ENCODE results near the gene THRAP3. TPM values are rescaled to one million over a fixed set of nuclear protein-coding genes. Genes with fewer than 3 reads are reported as not detected.

THRAP3 gene
- total and polyA plus RNA-seq, 9 of the 15 experiments (the other 6 are each of a cell fraction or from before 2014, with no cell fraction given) = 66.2 to 135 (median 113) TPM

- ChIA-PET POLR2A (interaction anchor here (0.9 to 4.9 kb wide), 5 partner anchors 11 to 52 kb away, joined by 3 to 48 read pairs (median 3); partner anchors contain the start of gene THRAP3), CTCF (ENCODE audit: low intra/inter-chr PET ratio) (no interaction called here)
- WGBS (ENCODE audit: insufficient coverage, low coverage, missing lambda C conversion rate) = 70% methylated on average over 3 of the region's 3 CpGs
- H3K27me3 ChIP-seq (ENCODE audit: control insufficient read depth in 2 of 2, insufficient read depth in 2 of 2, low read length in 2 of 2) = no peaks in the 10 kb centered on the region
- H3K4me2 ChIP-seq (ENCODE audit: insufficient read depth, low read length) = no peak overlapping the region
- FAIRE-seq (no peak), DNase-seq (ENCODE audit: extremely low read depth in 1 of 4, low spot score in 3 of 4) (no peak), ATAC-seq (no peak)
- intact Hi-C loops (cut with micrococcal nuclease) = no loop called here
- no peak overlapping the region for H3K27ac ChIP-seq (ENCODE audit: extremely low read depth, low read depth, low read length)
- H2AFZ ChIP-seq (ENCODE audit: low read depth, low read length) = peak overlapping the region; percentile 37
- H3K4me3 ChIP-seq = no peak overlapping the region
- H3K9ac ChIP-seq (ENCODE audit: insufficient read depth in 1 of 2, low read depth in 2 of 2, low read length in 2 of 2) = no peak overlapping the region
- no peaks in the 10 kb centered on the region for H3K9me1 ChIP-seq (ENCODE audit: control insufficient read depth, insufficient read depth, low read length)
- in situ Hi-C loops (cut with MboI) = no loop called here
- 0 out of 2 replicates have a peak, but pooled peaks have one; percentile 15 for TF ChIP-seq ZNF121 (CRISPR knock-in tag; conservative IDR thresholded peaks at IDR 0.05)
- no peak for TF ChIP-seq ZNF253 (CRISPR knock-in tag; conservative IDR thresholded peaks at IDR 0.05)
- no peak for TF ChIP-seq NFATC3 (IDR thresholded peaks at IDR 0.05)
- no peak for TF ChIP-seq ZNF354B (CRISPR knock-in tag; IDR thresholded peaks at IDR 0.05)
- TF ChIP-seq TRIM24 (IDR thresholded peaks at IDR 0.05) = no peak
- no peak for TF ChIP-seq ZBTB34 (CRISPR knock-in tag; IDR thresholded peaks at IDR 0.05)
- no peak for TF ChIP-seq TBP (optimal IDR thresholded peaks at IDR 0.05; ENCODE audit: low read depth, low read length)
- TF ChIP-seq KLF13 (tag; IDR thresholded peaks at IDR 0.05; ENCODE audit: borderline replicate concordance, low read depth) = no peak
- TF ChIP-seq FIP1L1 (IDR thresholded peaks at IDR 0.05; ENCODE audit: low read depth, low read length, poor library complexity, severe bottlenecking) = no peak
- TF ChIP-seq TFAP4 (CRISPR knock-in tag; IDR thresholded peaks at IDR 0.05; ENCODE audit: borderline replicate concordance) = no peak
- TF ChIP-seq FOXK1 (CRISPR knock-in tag; IDR thresholded peaks at IDR 0.05; ENCODE audit: borderline replicate concordance) = no peak
- peak; percentile 29; the same call in 1 of the 2 replicates for TF ChIP-seq SMARCA5 (IDR thresholded peaks at IDR 0.05)
- TF ChIP-seq HIVEP1 (CRISPR knock-in tag; IDR thresholded peaks at IDR 0.05) = no peak
- TF ChIP-seq HOXB6 (CRISPR knock-in tag; IDR thresholded peaks at IDR 0.05; ENCODE audit: borderline replicate concordance) = no peak
- no peak for TF ChIP-seq ZNF764 (CRISPR knock-in tag; IDR thresholded peaks at IDR 0.05; ENCODE audit: low read depth)
- no peak for TF ChIP-seq RBFOX2 (IDR thresholded peaks at IDR 0.05; ENCODE audit: low read depth, low read length)
- no TSS peak for BruUV-seq (replicated peaks)
- peaks cover 7 to 13% of the 10 kb centered on the region in 2 experiments; a peak in 3 of 5 replicates for H3K4me1 ChIP-seq (replicated peaks in 1 of 2; ENCODE audit: control insufficient read depth in 2 of 2, insufficient read depth in 2 of 2, low read length in 2 of 2)
- H3K79me2 ChIP-seq (ENCODE audit: control insufficient read depth, insufficient read depth, low read length) = no peaks in the 10 kb centered on the region
- H3K9me3 ChIP-seq (replicated peaks; ENCODE audit: control insufficient read depth, insufficient read depth, low read depth, low read length) = no peaks in the 10 kb centered on the region
- H3K36me3 ChIP-seq (ENCODE audit: control insufficient read depth, insufficient read depth, low read length) = no peaks in the 10 kb centered on the region
- no peaks in the 10 kb centered on the region for H4K20me1 ChIP-seq (replicated peaks; ENCODE audit: control insufficient read depth, insufficient read depth, low read length)
Measured at GRCh38 chr1:36211307-36211706, 12.9 kb upstream of the THRAP3 start.

Data from K562 (cell line).